OCI-LY3 (cell line): ENCODE data around the gene TMEM233.

ENCODE experiments used
- H2AFZ ChIP-seq: fragments of 200-600, 300-600 bp; shearing (Covaris generic); 2 replicates; pipeline ENCODE4 v1.6.0; 2014; ENCODE audit warnings: antibody characterized with exemption, low read depth, low read length
- H3K27ac ChIP-seq: fragments of 200-600, 300-600 bp; sonication (generic); 2 replicates; pipeline ENCODE4 v1.5.1; 2014; ENCODE audit warnings: mild to moderate bottlenecking, low read length, moderate library complexity, mixed read lengths
- H3K27me3 ChIP-seq: fragments of 200-600, 300-600 bp; sonication (generic); 2 replicates; pipeline ENCODE4 v1.6.1; 2014; ENCODE audit warnings: low read depth, low read length, mixed read lengths
- H3K36me3 ChIP-seq: fragments of 200-600, 300-600 bp; sonication (generic); replicated peaks from 2 replicates; pipeline ENCODE3; 2014; ENCODE audit warnings: low read depth, low read length, mixed read lengths
- H3K4me1 ChIP-seq: fragments of 300-600, 200-600 bp; sonication (generic); 2 replicates; pipeline ENCODE4 v1.6.1; 2014; ENCODE audit warnings: low read length, mixed read lengths
- H3K4me2 ChIP-seq: fragments of 200-600, 300-600 bp; sonication (generic); 2 replicates; pipeline ENCODE4 v1.6.1; 2014; ENCODE audit warnings: low read length, mixed read lengths
- H3K4me3 ChIP-seq: fragments of 300-600, 200-600 bp; sonication (generic); 2 replicates; pipeline ENCODE4 v1.5.1; 2014; ENCODE audit warnings: antibody characterized with exemption, mild to moderate bottlenecking, low read length, moderate library complexity
- H3K79me2 ChIP-seq: fragments of 300-600, 200-600 bp; shearing (Covaris generic); 2 replicates; pipeline ENCODE4 v1.6.1; 2014; ENCODE audit warnings: mild to moderate bottlenecking, low read length, mixed read lengths
- H3K9ac ChIP-seq: fragments of 300-600, 200-600 bp; shearing (Covaris generic); 2 replicates; pipeline ENCODE4 v1.6.0; 2014; ENCODE audit warnings: mild to moderate bottlenecking, low read length, moderate library complexity
- H3K9me3 ChIP-seq: fragments of 200-600, 300-600 bp; shearing (Covaris generic); 2 replicates; pipeline ENCODE4 v1.6.1; 2014; ENCODE audit warnings: low read length, mixed read lengths; ENCODE audit not compliant: insufficient read depth
- H4K20me1 ChIP-seq: fragments of 200-600, 300-600 bp; sonication (generic); 2 replicates; pipeline ENCODE4 v1.6.1; 2016; ENCODE audit warnings: low read length, mixed read lengths; ENCODE audit not compliant: insufficient read depth
- EZH2phosphoT487 ChIP-seq: fragments of 200-600 bp; shearing (Covaris generic); IDR thresholded peaks from 2 replicates; pipeline ENCODE4 v1.6.1; 2018; ENCODE audit warnings: antibody characterized with exemption, mixed run types, low read depth
- TF ChIP-seq, protein P1 (sequence below): fragments of 200-600, 300-600 bp; sonication (generic); IDR thresholded peaks from 2 replicates; pipeline ENCODE4 v1.5.1; 2014; ENCODE audit warnings: antibody characterized with exemption, low read length, low read depth

The TMEM233 gene

DNA sequence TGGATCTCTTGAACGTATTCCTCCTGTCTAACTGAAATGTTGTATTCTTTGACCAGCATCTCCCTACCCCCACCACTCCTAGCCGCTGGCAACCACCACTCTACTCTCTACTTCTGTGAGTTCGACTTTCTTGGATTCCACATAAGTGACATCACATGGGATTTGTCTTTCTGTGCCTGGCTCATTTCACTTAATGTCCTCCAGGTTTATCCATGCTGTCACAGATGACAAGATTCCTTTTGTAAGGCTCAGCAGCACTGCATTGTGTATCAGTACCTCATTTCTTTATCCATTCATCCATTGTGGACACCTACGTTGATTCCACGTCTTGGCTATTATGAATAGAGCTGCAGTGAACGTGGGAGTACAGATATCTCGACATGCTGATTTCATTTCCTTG, 84.9 kb downstream of the TMEM233 start:
- no peaks in the 10 kb centered on the region for H3K79me2 ChIP-seq
- TF ChIP-seq, protein P1, sequence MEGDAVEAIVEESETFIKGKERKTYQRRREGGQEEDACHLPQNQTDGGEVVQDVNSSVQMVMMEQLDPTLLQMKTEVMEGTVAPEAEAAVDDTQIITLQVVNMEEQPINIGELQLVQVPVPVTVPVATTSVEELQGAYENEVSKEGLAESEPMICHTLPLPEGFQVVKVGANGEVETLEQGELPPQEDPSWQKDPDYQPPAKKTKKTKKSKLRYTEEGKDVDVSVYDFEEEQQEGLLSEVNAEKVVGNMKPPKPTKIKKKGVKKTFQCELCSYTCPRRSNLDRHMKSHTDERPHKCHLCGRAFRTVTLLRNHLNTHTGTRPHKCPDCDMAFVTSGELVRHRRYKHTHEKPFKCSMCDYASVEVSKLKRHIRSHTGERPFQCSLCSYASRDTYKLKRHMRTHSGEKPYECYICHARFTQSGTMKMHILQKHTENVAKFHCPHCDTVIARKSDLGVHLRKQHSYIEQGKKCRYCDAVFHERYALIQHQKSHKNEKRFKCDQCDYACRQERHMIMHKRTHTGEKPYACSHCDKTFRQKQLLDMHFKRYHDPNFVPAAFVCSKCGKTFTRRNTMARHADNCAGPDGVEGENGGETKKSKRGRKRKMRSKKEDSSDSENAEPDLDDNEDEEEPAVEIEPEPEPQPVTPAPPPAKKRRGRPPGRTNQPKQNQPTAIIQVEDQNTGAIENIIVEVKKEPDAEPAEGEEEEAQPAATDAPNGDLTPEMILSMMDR: no peak
- no peak for TF ChIP-seq EZH2phosphoT487
- no peaks in the 10 kb centered on the region for H3K9me3 ChIP-seq
- no peak overlapping the region for H2AFZ ChIP-seq
- no peak overlapping the region for H3K4me3 ChIP-seq
- H3K4me2 ChIP-seq: no peak overlapping the region
- no peak overlapping the region for H3K27ac ChIP-seq
- H3K4me1 ChIP-seq: peaks cover 22% of the 10 kb centered on the region
- peaks cover 83% of the 10 kb centered on the region for H3K36me3 ChIP-seq
- no peaks in the 10 kb centered on the region for H3K27me3 ChIP-seq
- H4K20me1 ChIP-seq: no peaks in the 10 kb centered on the region
- H3K9ac ChIP-seq: no peak overlapping the region

DNA sequence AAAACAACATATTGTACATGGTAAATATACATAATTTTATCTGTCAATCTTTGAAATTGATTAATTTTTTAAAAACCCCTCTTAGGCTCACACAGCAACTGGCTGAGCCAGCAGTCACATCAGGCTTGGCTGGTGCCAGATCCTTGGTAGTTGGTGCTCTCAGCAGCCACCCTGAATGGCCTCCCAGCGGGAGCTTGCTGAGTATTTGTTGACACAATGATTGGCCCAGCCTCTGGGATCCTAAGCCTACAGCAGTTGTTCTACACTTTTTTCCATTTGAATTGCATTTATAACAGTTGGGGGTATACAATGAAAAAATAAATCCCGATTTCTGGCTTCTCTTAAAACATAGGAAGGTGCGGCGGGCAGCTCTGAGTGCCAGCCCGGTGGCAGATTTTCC, 85.5 kb downstream of the TMEM233 start:
- TF ChIP-seq, protein P1: no peak
- TF ChIP-seq EZH2phosphoT487: no peak
- H3K27ac ChIP-seq: no peak overlapping the region

DNA sequence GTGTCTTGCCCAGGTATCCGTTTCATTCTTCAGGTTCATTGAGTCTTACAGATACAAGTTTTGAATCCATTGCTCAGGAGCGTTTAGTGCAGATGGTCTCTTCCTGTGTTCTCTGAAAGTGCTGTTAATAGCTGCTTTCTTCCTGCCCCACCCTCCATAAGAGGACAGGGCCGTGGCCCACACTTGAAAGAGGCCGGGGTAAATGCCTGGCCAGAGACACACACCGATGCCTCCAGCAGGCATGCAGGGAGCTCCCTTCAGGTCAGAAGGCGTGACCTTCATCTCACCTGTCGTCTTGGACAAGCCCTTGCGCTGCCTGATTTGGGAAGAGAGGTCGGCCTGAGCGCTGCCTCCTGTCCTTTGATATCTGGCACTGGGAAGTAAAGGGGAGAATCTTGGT, 85.9 kb downstream of the TMEM233 start:
- Histone ChIP-seq H3K4me3 (no peak overlapping the region), H3K36me3 (peaks cover 74% of the 10 kb centered on the region), H4K20me1 (no peaks in the 10 kb centered on the region), H3K79me2 (no peaks in the 10 kb centered on the region), H3K27ac (no peak overlapping the region), H3K4me1 (peaks cover 22% of the 10 kb centered on the region), H3K4me2 (no peak overlapping the region), H3K9me3 (no peaks in the 10 kb centered on the region), H3K27me3 (no peaks in the 10 kb centered on the region), H3K9ac (no peak overlapping the region), H2AFZ (no peak overlapping the region)
- no peak for TF ChIP-seq EZH2phosphoT487
- TF ChIP-seq, protein P1: no peak

More for the DNA sequence above, 85.5 kb downstream of the TMEM233 start:
- H3K9me3 ChIP-seq: no peaks in the 10 kb centered on the region
- H3K4me1 ChIP-seq: peaks cover 22% of the 10 kb centered on the region
- no peak overlapping the region for H2AFZ ChIP-seq
- H4K20me1 ChIP-seq: no peaks in the 10 kb centered on the region
- H3K9ac ChIP-seq: no peak overlapping the region
- no peaks in the 10 kb centered on the region for H3K27me3 ChIP-seq
- no peak overlapping the region for H3K4me3 ChIP-seq
- H3K4me2 ChIP-seq: no peak overlapping the region
- H3K79me2 ChIP-seq: no peaks in the 10 kb centered on the region
- peaks cover 78% of the 10 kb centered on the region for H3K36me3 ChIP-seq

DNA sequence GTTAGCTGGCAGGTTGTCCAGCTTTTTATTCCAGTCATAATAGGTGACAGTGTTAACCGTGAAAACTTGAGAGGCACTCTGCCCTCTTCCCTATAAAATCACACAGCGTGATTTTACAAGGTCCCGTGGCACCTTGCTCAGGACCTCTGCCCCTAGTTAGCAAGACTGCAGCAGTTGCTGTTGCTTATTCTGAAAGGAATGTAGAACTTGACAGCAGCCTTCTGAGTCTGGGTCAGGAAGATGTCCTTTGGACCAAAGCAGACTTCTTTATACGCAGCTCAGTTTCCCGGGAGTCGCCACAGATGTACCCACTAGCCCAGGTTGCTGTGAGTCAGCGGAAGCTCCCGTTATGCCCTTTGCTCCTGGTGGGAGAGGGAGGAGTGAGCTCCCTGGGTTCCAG, 87.5 kb downstream of the TMEM233 start:
- no peak for TF ChIP-seq EZH2phosphoT487
- TF ChIP-seq, protein P1: no peak
- Histone ChIP-seq H3K9ac (no peak overlapping the region), H3K27me3 (no peaks in the 10 kb centered on the region), H3K4me1 (peaks cover 22% of the 10 kb centered on the region), H4K20me1 (no peaks in the 10 kb centered on the region), H3K4me3 (no peak overlapping the region), H3K79me2 (no peaks in the 10 kb centered on the region), H3K4me2 (no peak overlapping the region), H3K36me3 (peaks cover 63% of the 10 kb centered on the region), H3K9me3 (no peaks in the 10 kb centered on the region), H2AFZ (no peak overlapping the region), H3K27ac (no peak overlapping the region; the same call in 1 of the 2 replicates)
